IMR-90 (cell line): ENCODE results near the gene TRPM3. TPM values are rescaled to one million over a fixed set of nuclear protein-coding genes. Genes with fewer than 3 reads are reported as not detected.

Experiments
- ATAC-seq: fragments of 200-7000 bp; cut with Tn5 transposase; 2 replicates; pipeline ENCODE4 v1.9.1; 2020; ENCODE audit warnings: low read depth, mild to moderate bottlenecking, moderate library complexity
- BruUV-seq: library from RNA; stranded (reverse); fragments of 400-500 nt; replicated peaks from 2 replicates; lab custom pipeline; 2021; lab: Mats Ljungman, UMichigan
- CTCF ChIA-PET: fragments of 300-600 bp; formaldehyde crosslinking; extraction: SDS; loops from one replicate; lab custom pipeline; 2021; ENCODE audit warnings: antibody characterized with exemption; lab: Yijun Ruan, JAX
- POLR2A ChIA-PET: fragments of 300-600 bp; sonication (Branson Sonifier 250); formaldehyde crosslinking; loops from one replicate; lab custom pipeline; 2022; ENCODE audit warnings: antibody characterized with exemption; ENCODE audit not compliant: unreplicated experiment; lab: Charles Lee
- DNase-seq: peaks from one replicate; pipeline ENCODE4 v3.0.0; 2013
- H2AFZ ChIP-seq: replicated peaks from 2 replicates; pipeline ENCODE3; 2013; ENCODE audit warnings: low read length, mild to moderate bottlenecking; ENCODE audit not compliant: poor library complexity
- H2AK5ac ChIP-seq: 2 replicates; pipeline ENCODE4 v1.6.1; 2013; ENCODE audit warnings: low read depth, low read length, inconsistent platforms
- H2AK9ac ChIP-seq: replicated peaks from 2 replicates; pipeline ENCODE3; 2013; ENCODE audit warnings: mild to moderate bottlenecking, low read depth, low read length, moderate library complexity; ENCODE audit not compliant: poor library complexity
- H2BK120ac ChIP-seq: 2 replicates; pipeline ENCODE4 v1.6.1; 2013; ENCODE audit warnings: low read depth, low read length, inconsistent platforms
- H2BK15ac ChIP-seq: 3 replicates; pipeline ENCODE4 v1.6.1; 2013; ENCODE audit warnings: low read depth, low read length, inconsistent platforms
- H2BK20ac ChIP-seq: 2 replicates; pipeline ENCODE4 v1.6.1; 2013; ENCODE audit warnings: low read depth, mild to moderate bottlenecking, inconsistent platforms, low read length, moderate library complexity
- H2BK5ac ChIP-seq: 2 replicates; pipeline ENCODE4 v1.6.1; 2013; ENCODE audit warnings: mild to moderate bottlenecking, low read depth, low read length, inconsistent platforms; ENCODE audit not compliant: poor library complexity, severe bottlenecking
- H3K14ac ChIP-seq: replicated peaks from 2 replicates; pipeline ENCODE4 v1.6.1; 2013; ENCODE audit warnings: low read depth, low read length, inconsistent platforms
- H3K18ac ChIP-seq: 2 replicates; pipeline ENCODE4 v1.6.1; 2013; ENCODE audit warnings: low read depth, low read length, control low read depth
- H3K23ac ChIP-seq: 2 replicates; pipeline ENCODE4 v1.6.1; 2013; ENCODE audit warnings: low read depth, low read length, inconsistent platforms
- H3K27ac ChIP-seq: 2 replicates; pipeline ENCODE4 v1.5.1; 2013; ENCODE audit warnings: mild to moderate bottlenecking, control low read depth, low read length; ENCODE audit not compliant: insufficient read depth
- H3K27me3 ChIP-seq: 2 replicates; pipeline ENCODE4 v1.6.1; 2013; ENCODE audit warnings: low read length; ENCODE audit not compliant: control insufficient read depth, insufficient read depth
- H3K36me3 ChIP-seq: 2 replicates; pipeline ENCODE4 v1.6.1; 2013; ENCODE audit warnings: low read length, mixed read lengths; ENCODE audit not compliant: control insufficient read depth, insufficient read depth
- H3K4ac ChIP-seq: 2 replicates; pipeline ENCODE4 v1.6.1; 2013; ENCODE audit warnings: low read depth, low read length, inconsistent platforms
- H3K4me1 ChIP-seq: 2 replicates; pipeline ENCODE4 v1.6.1; 2013; ENCODE audit warnings: low read length, mixed read lengths; ENCODE audit not compliant: control insufficient read depth, insufficient read depth
- H3K4me2 ChIP-seq: 2 replicates; pipeline ENCODE4 v1.6.1; 2013; ENCODE audit warnings: low read depth, mild to moderate bottlenecking, control low read depth, low read length, moderate library complexity
- H3K4me3 ChIP-seq: 2 replicates; pipeline ENCODE4 v1.5.1; 2013; ENCODE audit warnings: low read depth, mild to moderate bottlenecking, control low read depth, low read length, moderate library complexity; ENCODE audit not compliant: insufficient read depth
- H3K56ac ChIP-seq: 2 replicates; pipeline ENCODE4 v1.6.1; 2013; ENCODE audit warnings: low read length, inconsistent platforms; ENCODE audit not compliant: insufficient read depth; ENCODE audit errors: extremely low read depth
- H3K79me1 ChIP-seq, 2 experiments: 2 replicates each; pipeline ENCODE4 v1.6.1; 2013; ENCODE audit warnings: low read length in 2 of 2, inconsistent platforms in 1 of 2, low read depth in 1 of 2
- H3K9ac ChIP-seq: 2 replicates; pipeline ENCODE4 v1.6.1; 2013; ENCODE audit warnings: low read depth, low read length, control low read depth
- H3K9me1 ChIP-seq: 2 replicates; pipeline ENCODE4 v1.6.1; 2013; ENCODE audit warnings: low read length, inconsistent platforms; ENCODE audit not compliant: insufficient read depth
- H3K9me3 ChIP-seq: 2 replicates; pipeline ENCODE4 v1.6.1; 2013; ENCODE audit warnings: low read length; ENCODE audit not compliant: control insufficient read depth, insufficient read depth
- H4K20me1 ChIP-seq: 2 replicates; pipeline ENCODE4 v1.6.1; 2013; ENCODE audit warnings: low read length, inconsistent platforms; ENCODE audit not compliant: insufficient read depth
- H4K5ac ChIP-seq: 2 replicates; pipeline ENCODE4 v1.6.1; 2013; ENCODE audit warnings: mild to moderate bottlenecking, low read depth, low read length, control low read depth
- H4K8ac ChIP-seq, 2 experiments: 2 replicates each; pipeline ENCODE4 v1.6.1; 2013; ENCODE audit warnings: low read depth in 2 of 2, low read length in 2 of 2, control low read depth in 1 of 2, inconsistent platforms in 1 of 2
- H4K91ac ChIP-seq: 2 replicates; pipeline ENCODE4 v1.6.1; 2013; ENCODE audit warnings: low read depth, low read length, inconsistent platforms; ENCODE audit not compliant: insufficient read depth
- ELK1 ChIP-seq: fragments of 150-350 bp; IDR thresholded peaks from 2 replicates; pipeline ENCODE4 v1.6.1; 2016; ENCODE audit warnings: low read depth, mild to moderate bottlenecking, low read length, moderate library complexity, borderline replicate concordance
- MAFK ChIP-seq: IDR thresholded peaks from 2 replicates; pipeline ENCODE4 v1.6.1; 2012; ENCODE audit warnings: low read depth, low read length, improper control_type of control experiment
- MAZ ChIP-seq: IDR thresholded peaks from 2 replicates; pipeline ENCODE4 v1.6.1; 2012; ENCODE audit warnings: low read depth, mild to moderate bottlenecking, low read length, improper control_type of control experiment, moderate library complexity, borderline replicate concordance
- RAD21 ChIP-seq: IDR thresholded peaks from 2 replicates; pipeline ENCODE4 v1.6.1; 2012; ENCODE audit warnings: low read length, improper control_type of control experiment
- RCOR1 ChIP-seq: IDR thresholded peaks from 2 replicates; pipeline ENCODE4 v1.6.1; 2012; ENCODE audit warnings: mild to moderate bottlenecking, low read length, improper control_type of control experiment; ENCODE audit not compliant: insufficient replicate concordance
- RFX5 ChIP-seq: IDR thresholded peaks from 2 replicates; pipeline ENCODE4 v1.8.0; 2012; ENCODE audit warnings: low read depth, mild to moderate bottlenecking, low read length, moderate library complexity
- USF2 ChIP-seq: fragments of 150-350 bp; IDR thresholded peaks from 2 replicates; pipeline ENCODE4 v1.6.1; 2017; ENCODE audit warnings: mild to moderate bottlenecking, antibody characterized with exemption, low read length, low read depth
- dilution Hi-C: fragments of 300-500 bp; cut with HindIII; formaldehyde crosslinking; loops from one replicate; pipeline ENCODE4 v1.14.3; 2018; ENCODE audit warnings: low sequenced_read_pairs; ENCODE audit not compliant: unreplicated experiment
- in situ Hi-C: fragments of 300-500 bp; cut with MboI; formaldehyde crosslinking; loops from 3 replicates; pipeline ENCODE4 v1.14.3; 2019; ENCODE audit warnings: low sequenced_read_pairs, inconsistent platforms, mixed read lengths
- intact Hi-C: fragments of 100-400 bp; cut with micrococcal nuclease; formaldehyde crosslinking; loops from 2 replicates; pipeline ENCODE4 v1.10.0; 2022
- polyA plus RNA-seq, 3 experiments: library from polyadenylated mRNA; depleted of rRNA; stranded (reverse); fragments of >200 nt; gene quantifications; 2 replicates each; pipeline ENCODE4 v1.2.3, GENCODE V29; 2012; ENCODE audit warnings: low replicate concordance in 1 of 3
- total RNA-seq: library from RNA; depleted of rRNA; stranded (reverse); fragments of >200 nt; gene quantifications from 2 replicates; pipeline ENCODE4 v1.2.3, GENCODE V29; 2012

TRPM3 gene
- total and polyA plus RNA-seq, 2 of the 4 experiments (the other 2 are of a cell fraction), result not detected

GRCh38 chr9:70573308-70573707 is 548.1 kb downstream of the TRPM3 start:
- TF ChIP-seq USF2, result no peak
- TF ChIP-seq ELK1, result no peak
- TF ChIP-seq RCOR1, result no peak
- TF ChIP-seq RAD21, result no peak
- no peak for TF ChIP-seq MAZ
- no peak for TF ChIP-seq RFX5
- TF ChIP-seq MAFK, result no peak
- H2AK5ac ChIP-seq, result peak overlapping the region; percentile 85; the same call in 1 of the 2 replicates
- H2BK15ac ChIP-seq, result peak overlapping the region; percentile 29; the same call in 2 of the 3 replicates
- peak overlapping the region; percentile 70 for H3K4ac ChIP-seq
- H4K91ac ChIP-seq, result peak overlapping the region; percentile 64; the same call in 1 of the 2 replicates
- H2AFZ ChIP-seq, result no peak overlapping the region
- no peak overlapping the region for H2AK9ac ChIP-seq
- intact Hi-C loops (no loop called here), in situ Hi-C loops (no loop called here), dilution Hi-C loops (no loop called here)
- ChIA-PET POLR2A (no interaction called here), CTCF (no interaction called here)
- H3K27ac ChIP-seq, result no peak overlapping the region; the same call in 1 of the 2 replicates
- no peak overlapping the region for H3K4me3 ChIP-seq
- no peak overlapping the region for H3K23ac ChIP-seq
- no peaks in the 10 kb centered on the region for H3K9me3 ChIP-seq
- peaks cover 16% of the 10 kb centered on the region for H3K9me1 ChIP-seq
- peak overlapping the region; percentile 30 to 61; a peak in 2 of 4 replicates for H4K8ac ChIP-seq
- no peak overlapping the region for H3K4me2 ChIP-seq
- no peak overlapping the region for H3K56ac ChIP-seq
- no peak overlapping the region for H2BK120ac ChIP-seq
- no peak for DNase-seq
- H4K20me1 ChIP-seq, result no peaks in the 10 kb centered on the region
- H3K18ac ChIP-seq, result peak overlapping the region; percentile 55; the same call in 1 of the 2 replicates
- peaks cover 20% of the 10 kb centered on the region for H3K4me1 ChIP-seq
- ATAC-seq, result no peak
- peak overlapping the region; percentile 58; the same call in 1 of the 2 replicates for H4K5ac ChIP-seq
- no peak overlapping the region for H2BK5ac ChIP-seq
- BruUV-seq, result no TSS peak
- H3K79me1 ChIP-seq, result 0 out of 4 replicates have a peak, but pooled peaks cover 0 to 3% of the 10 kb centered on the region in 2 experiments
- no peak overlapping the region for H3K9ac ChIP-seq
- 0 out of 2 replicates have a peak overlapping the region, but pooled peaks have one; percentile 8 for H3K14ac ChIP-seq
- no peaks in the 10 kb centered on the region for H3K27me3 ChIP-seq
- H3K36me3 ChIP-seq, result no peaks in the 10 kb centered on the region
- H2BK20ac ChIP-seq, result no peak overlapping the region; the same call in 1 of the 2 replicates
